Heart right ventricle (tissue), 16 donors: ENCODE data around the gene MAG. TPM values are rescaled to one million over a fixed set of nuclear protein-coding genes. Genes with fewer than 3 reads are reported as not detected.

Experiments
- ATAC-seq, 8 donors: fragments of 200-7000 bp; cut with Tn5 transposase; one replicate each; pipeline ENCODE4 v1.9.1; 2020; ENCODE audit warnings: mild to moderate bottlenecking in 8 of 8, moderate library complexity in 8 of 8, moderate number of reproducible peaks in 1 of 8
- DNase-seq, 2 donors: peaks; one replicate each; pipeline ENCODE4 v3.0.0-alpha.2; 2020
- H3K27ac ChIP-seq, 10 donors: fragments of 200-600 bp; sonication (generic) in 2 of 10; one replicate each; pipeline versions ENCODE4 v1.5.0 to v1.8.0; 2020 to 2022; ENCODE audit warnings: mild to moderate bottlenecking in 3 of 10
- H3K27me3 ChIP-seq, 7 donors: fragments of 200-600 bp; one replicate each; pipeline ENCODE4 v1.8.0; 2021 to 2022; ENCODE audit warnings: mild to moderate bottlenecking in 2 of 7
- H3K36me3 ChIP-seq, 9 donors: fragments of 200-600 bp; sonication (generic) in 1 of 9; one replicate each; pipeline versions ENCODE4 v1.5.0 to v1.8.0; 2020 to 2022; ENCODE audit warnings: mild to moderate bottlenecking in 2 of 9
- H3K4me1 ChIP-seq, 9 donors: fragments of 200-600 bp; sonication (generic) in 1 of 9; one replicate each; pipeline versions ENCODE4 v1.5.0 to v1.8.0; 2020 to 2022; ENCODE audit warnings: mild to moderate bottlenecking in 4 of 9
- H3K4me3 ChIP-seq, 10 donors: fragments of 200-600 bp; sonication (generic) in 2 of 10; one replicate each; pipeline versions ENCODE4 v1.5.0 to v1.8.0; 2020 to 2022; ENCODE audit warnings: mild to moderate bottlenecking in 7 of 10, moderate library complexity in 2 of 10
- H3K9me3 ChIP-seq, 11 donors: fragments of 200-600 bp in 10 of 11; sonication (generic) in 2 of 11; one replicate each; pipeline versions ENCODE4 v1.5.0 to v1.8.0; 2013 to 2022; ENCODE audit warnings: mild to moderate bottlenecking in 2 of 11, control low read depth in 1 of 11, moderate library complexity in 1 of 11
- CTCF ChIP-seq, 9 donors: fragments of 200-600 bp; sonication (generic) in 2 of 9; IDR thresholded peaks; one replicate each; pipeline versions ENCODE4 v1.5.0 to v1.8.0; 2021 to 2022; ENCODE audit warnings: antibody characterized with exemption in 9 of 9, mild to moderate bottlenecking in 5 of 9, moderate library complexity in 1 of 9
- WGBS, 2 donors: extraction: QIAGEN DNeasy Blood & Tissue Kit; methylation state at CpG; one replicate each; pipeline ENCODE4 v1.1.7; 2013; ENCODE audit warnings: inconsistent platforms in 1 of 2; 5-methylcytosine and 5-hydroxymethylcytosine counted together
- intact Hi-C, 10 donors: fragments of 100-400 bp; cut with DNase I; formaldehyde crosslinking; loops; one replicate each; pipeline versions ENCODE4 v1.11.1 to v1.14.2; 2022
- polyA plus RNA-seq, 2 donors: library from polyadenylated mRNA; stranded (reverse); fragments of 200-250 nt; gene quantifications; one replicate each; pipeline ENCODE4 v1.2.3, GENCODE V29; 2013
- total RNA-seq, 10 donors: library from RNA; stranded (reverse); fragmentation: NEBNext Ultra II Directional in 3 of 10; extraction: Animal tissue kit (Norgen Biotek cat#: 25700) in 3 of 10; gene quantifications; one replicate each; pipeline versions ENCODE4 v1.2.1 to v1.2.4, GENCODE V29; 2021 to 2023
- donor health status: Arrhythmogenic right ventricular cardiomyopathy.
- donor health status: ischemic (EF 13 %, LVEDD 7.1; RV severe dilation, severe dysfunction).
- donor health status: healthy with polysubstance abuse.
- donor health status: DM: no; HTN: yes; CAD: no.
- donor health status: DM: no; HTN: no; CAD: no.
- donor health status: ischemic (EF 25% LVEDD 6.9; RV normal size, moderate dysfunction).
- donor health status: ischemic (EF 25% LVEDD 5.7; RV mildly dilated, moderate dysfunction).
- donor health status: healthy.
- donor health status: DM: yes; HTN: yes; CAD: no.
- donor health status: Ischemic cardiomyopathy.
- donor health status: ischemic (EF 35%, LVEDD 5.7; RV mildly dilated, moderate dysfunction).
- donor health status: nonischemic (EF 11% LVEDD 7.7; RV severe dilation, severe dysfunction).
- donor health status: DM: yes; HTN: yes; CAD: no.
- donor health status: PGD.
- donor health status: ischemic (EF 29% LVEDD 5.4; RV normal size, mild dysfunction).
- donor health status: nonischemic (EF 23%, LVEDD 6.1; RV moderate dilation, normal function).

Gene MAG
- total and polyA plus RNA-seq, 12 donors = 0.04 to 0.39 TPM; not detected in 10

DNA sequence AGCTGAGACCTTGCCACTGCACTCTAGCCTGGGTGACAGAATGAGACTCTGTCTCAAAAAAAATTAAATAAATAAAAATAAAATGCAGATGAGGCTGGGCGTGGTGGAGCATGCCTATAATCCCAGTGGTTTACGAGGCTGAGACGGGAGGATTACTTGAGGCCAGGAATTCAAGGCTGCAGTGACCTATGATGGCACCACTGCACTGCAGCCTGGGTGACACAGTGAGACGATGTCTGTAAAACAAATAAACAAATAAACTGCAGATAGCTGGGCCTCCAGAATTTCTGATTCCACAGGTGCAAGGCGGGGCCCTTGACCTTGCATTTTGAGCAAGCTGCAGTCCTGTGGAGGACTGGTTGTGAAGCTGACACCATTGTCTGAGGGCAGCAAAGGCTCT, 3.1 kb upstream of the MAG start:
- no peak for TF ChIP-seq CTCF (IDR thresholded peaks at IDR 0.05)
- Histone ChIP-seq H3K9me3 (no peaks in the 10 kb centered on the region), H3K27ac (no peak overlapping the region), H3K27me3 (peaks cover 0 to 33% (median 22%) of the 10 kb centered on the region in 7 donors), H3K4me3 (no peak overlapping the region), H3K4me1 (peaks cover 0 to 4% (median 0%) of the 10 kb centered on the region in 9 donors), H3K36me3 (no peaks in the 10 kb centered on the region)
- ATAC-seq (no peak), DNase-seq (no peak)
- WGBS, 2 donors = 75 to 86% methylated on average over 5 of the region's 5 CpGs
- intact Hi-C loops = no loop called here

- TF ChIP-seq CTCF (IDR thresholded peaks at IDR 0.05) = no peak
- intact Hi-C loops = no loop called here
- H3K36me3 ChIP-seq = no peaks in the 10 kb centered on the region
- peaks cover 0 to 43% (median 27%) of the 10 kb centered on the region in 7 donors for H3K27me3 ChIP-seq
- no peak overlapping the region for H3K4me3 ChIP-seq
- DNase-seq (no peak), ATAC-seq (no peak)
- 67 to 72% methylated on average over 20 of the region's 20 CpGs for WGBS, 2 donors
- no peak overlapping the region for H3K27ac ChIP-seq
- peaks cover 0 to 1% (median 0%) of the 10 kb centered on the region in 9 donors for H3K4me1 ChIP-seq
- no peaks in the 10 kb centered on the region for H3K9me3 ChIP-seq
Measured at GRCh38 chr19:35290381-35291127, 1.4 kb upstream of the MAG start.

- Histone ChIP-seq H3K4me3 (no peak overlapping the region), H3K4me1 (peaks cover 0 to 6% (median 0%) of the 10 kb centered on the region in 9 donors), H3K27ac (no peak overlapping the region), H3K36me3 (no peaks in the 10 kb centered on the region), H3K9me3 (no peaks in the 10 kb centered on the region), H3K27me3 (peaks cover 0 to 48% (median 27%) of the 10 kb centered on the region in 7 donors)
- no peak for TF ChIP-seq CTCF (IDR thresholded peaks at IDR 0.05)
- intact Hi-C loops = no loop called here
- ATAC-seq = no peak
- 68 to 75% methylated on average over 6 of the region's 6 CpGs for WGBS, 2 donors
- DNase-seq = no peak
Measured at GRCh38 chr19:35291259-35291658, 702 bp upstream of the MAG start.

DNA sequence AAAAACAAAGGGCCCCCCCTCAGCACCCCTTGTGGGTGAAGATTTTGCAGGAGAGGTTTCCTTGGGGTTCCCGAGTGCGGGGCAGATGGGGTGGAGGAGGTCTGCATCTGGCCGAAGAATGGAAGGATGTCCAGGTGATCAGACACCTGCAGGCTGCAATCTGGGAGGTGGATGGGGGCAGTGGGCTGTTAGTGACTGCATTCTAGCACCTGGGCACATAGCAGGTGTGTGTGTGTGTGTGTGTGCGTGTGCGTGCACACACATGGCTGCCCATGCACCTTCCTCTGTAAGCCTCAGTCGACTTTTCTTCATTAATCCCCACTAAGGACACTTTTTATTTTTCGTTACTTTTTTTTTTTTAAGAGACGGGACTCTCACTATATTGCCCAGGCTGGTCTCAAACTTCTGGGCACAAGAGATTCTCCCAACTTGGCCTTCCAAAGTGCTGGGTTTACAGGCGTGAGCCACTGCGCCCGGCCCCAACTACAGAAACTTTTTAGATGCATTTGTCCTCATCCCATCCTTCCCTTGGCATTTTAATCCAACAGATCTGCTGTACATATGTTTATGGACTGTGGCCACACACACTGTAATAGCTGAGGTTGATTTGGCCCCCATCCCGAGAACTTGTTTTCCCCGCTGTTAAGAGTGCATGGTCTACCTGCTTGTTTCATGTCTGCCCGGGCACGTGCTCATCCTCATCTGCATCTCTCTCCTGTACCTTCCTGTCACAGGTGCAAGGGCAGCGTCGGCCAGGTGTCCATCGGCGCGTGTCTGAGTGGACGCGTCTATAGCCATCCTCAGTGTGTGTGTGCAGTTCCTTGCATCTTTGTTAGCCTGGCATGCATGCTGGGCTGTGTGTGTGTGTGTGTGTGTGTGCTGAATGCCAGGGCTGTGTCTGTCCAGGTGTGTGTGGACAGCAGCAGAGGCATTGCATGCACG, 731 bp downstream of the MAG start:
- ATAC-seq (no peak), DNase-seq (no peak)
- no peak for TF ChIP-seq CTCF (IDR thresholded peaks at IDR 0.05)
- Histone ChIP-seq H3K27ac (no peak overlapping the region), H3K4me3 (no peak overlapping the region), H3K36me3 (no peaks in the 10 kb centered on the region), H3K27me3 (peaks cover 0 to 50% (median 27%) of the 10 kb centered on the region in 7 donors), H3K4me1 (peaks cover 0 to 6% (median 0%) of the 10 kb centered on the region in 9 donors), H3K9me3 (no peaks in the 10 kb centered on the region)
- intact Hi-C loops = no loop called here
- 81 to 82% methylated on average over 23 of the region's 23 CpGs for WGBS, 2 donors
